ENCODE results near the gene MARCHF3.
A peak's percentile ranks its signal among the peaks of the same experiment; 100 is the strongest.

Gene MARCHF3

DNA sequence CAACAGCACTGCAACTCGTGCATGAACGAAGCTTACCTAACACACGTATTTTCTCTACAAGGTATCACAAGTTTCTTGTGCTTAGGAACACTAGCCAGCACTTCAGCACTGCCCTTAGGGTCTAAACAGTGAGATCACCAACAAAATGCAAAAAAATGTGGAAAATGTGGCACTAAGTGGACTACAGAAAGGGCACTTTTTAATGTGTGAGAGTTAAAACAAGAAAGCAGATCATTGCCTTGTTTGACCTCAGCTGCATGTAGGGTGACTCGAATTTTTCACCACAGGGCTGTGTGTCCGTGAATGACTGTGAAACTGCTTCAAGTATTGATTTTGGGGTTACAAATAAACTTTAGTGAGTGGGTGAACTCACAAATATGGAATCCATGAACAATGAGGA, 90.5 kb downstream of the MARCHF3 start:
- peak; percentile 30; the same call in 1 of the 3 replicates for ATAC-seq
- TF ChIP-seq ZNF70 (CRISPR knock-in tag; IDR thresholded peaks at IDR 0.05) (no peak), ARNTL (CRISPR knock-in tag; IDR thresholded peaks at IDR 0.05; ENCODE audit: borderline replicate concordance, low read depth) (no peak), ZFP30 (CRISPR knock-in tag; IDR thresholded peaks at IDR 0.05) (no peak), ISL1 (CRISPR knock-in tag; IDR thresholded peaks at IDR 0.05) (no peak), ZC3H10 (CRISPR knock-in tag; IDR thresholded peaks at IDR 0.05) (no peak), BACH2 (CRISPR knock-in tag; IDR thresholded peaks at IDR 0.05; ENCODE audit: borderline replicate concordance) (no peak), ESRRG (CRISPR knock-in tag; IDR thresholded peaks at IDR 0.05) (no peak)
- TF ChIP-seq, protein P1, sequence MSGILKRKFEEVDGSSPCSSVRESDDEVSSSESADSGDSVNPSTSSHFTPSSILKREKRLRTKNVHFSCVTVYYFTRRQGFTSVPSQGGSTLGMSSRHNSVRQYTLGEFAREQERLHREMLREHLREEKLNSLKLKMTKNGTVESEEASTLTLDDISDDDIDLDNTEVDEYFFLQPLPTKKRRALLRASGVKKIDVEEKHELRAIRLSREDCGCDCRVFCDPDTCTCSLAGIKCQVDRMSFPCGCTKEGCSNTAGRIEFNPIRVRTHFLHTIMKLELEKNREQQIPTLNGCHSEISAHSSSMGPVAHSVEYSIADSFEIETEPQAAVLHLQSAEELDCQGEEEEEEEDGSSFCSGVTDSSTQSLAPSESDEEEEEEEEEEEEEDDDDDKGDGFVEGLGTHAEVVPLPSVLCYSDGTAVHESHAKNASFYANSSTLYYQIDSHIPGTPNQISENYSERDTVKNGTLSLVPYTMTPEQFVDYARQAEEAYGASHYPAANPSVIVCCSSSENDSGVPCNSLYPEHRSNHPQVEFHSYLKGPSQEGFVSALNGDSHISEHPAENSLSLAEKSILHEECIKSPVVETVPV (CRISPR knock-in tag; IDR thresholded peaks at IDR 0.05) = no peak
- TF ChIP-seq, protein P2, sequence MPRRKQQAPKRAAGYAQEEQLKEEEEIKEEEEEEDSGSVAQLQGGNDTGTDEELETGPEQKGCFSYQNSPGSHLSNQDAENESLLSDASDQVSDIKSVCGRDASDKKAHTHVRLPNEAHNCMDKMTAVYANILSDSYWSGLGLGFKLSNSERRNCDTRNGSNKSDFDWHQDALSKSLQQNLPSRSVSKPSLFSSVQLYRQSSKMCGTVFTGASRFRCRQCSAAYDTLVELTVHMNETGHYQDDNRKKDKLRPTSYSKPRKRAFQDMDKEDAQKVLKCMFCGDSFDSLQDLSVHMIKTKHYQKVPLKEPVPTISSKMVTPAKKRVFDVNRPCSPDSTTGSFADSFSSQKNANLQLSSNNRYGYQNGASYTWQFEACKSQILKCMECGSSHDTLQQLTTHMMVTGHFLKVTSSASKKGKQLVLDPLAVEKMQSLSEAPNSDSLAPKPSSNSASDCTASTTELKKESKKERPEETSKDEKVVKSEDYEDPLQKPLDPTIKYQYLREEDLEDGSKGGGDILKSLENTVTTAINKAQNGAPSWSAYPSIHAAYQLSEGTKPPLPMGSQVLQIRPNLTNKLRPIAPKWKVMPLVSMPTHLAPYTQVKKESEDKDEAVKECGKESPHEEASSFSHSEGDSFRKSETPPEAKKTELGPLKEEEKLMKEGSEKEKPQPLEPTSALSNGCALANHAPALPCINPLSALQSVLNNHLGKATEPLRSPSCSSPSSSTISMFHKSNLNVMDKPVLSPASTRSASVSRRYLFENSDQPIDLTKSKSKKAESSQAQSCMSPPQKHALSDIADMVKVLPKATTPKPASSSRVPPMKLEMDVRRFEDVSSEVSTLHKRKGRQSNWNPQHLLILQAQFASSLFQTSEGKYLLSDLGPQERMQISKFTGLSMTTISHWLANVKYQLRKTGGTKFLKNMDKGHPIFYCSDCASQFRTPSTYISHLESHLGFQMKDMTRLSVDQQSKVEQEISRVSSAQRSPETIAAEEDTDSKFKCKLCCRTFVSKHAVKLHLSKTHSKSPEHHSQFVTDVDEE (CRISPR knock-in tag; IDR thresholded peaks at IDR 0.05) = no peak
- TF ChIP-seq, protein P3, sequence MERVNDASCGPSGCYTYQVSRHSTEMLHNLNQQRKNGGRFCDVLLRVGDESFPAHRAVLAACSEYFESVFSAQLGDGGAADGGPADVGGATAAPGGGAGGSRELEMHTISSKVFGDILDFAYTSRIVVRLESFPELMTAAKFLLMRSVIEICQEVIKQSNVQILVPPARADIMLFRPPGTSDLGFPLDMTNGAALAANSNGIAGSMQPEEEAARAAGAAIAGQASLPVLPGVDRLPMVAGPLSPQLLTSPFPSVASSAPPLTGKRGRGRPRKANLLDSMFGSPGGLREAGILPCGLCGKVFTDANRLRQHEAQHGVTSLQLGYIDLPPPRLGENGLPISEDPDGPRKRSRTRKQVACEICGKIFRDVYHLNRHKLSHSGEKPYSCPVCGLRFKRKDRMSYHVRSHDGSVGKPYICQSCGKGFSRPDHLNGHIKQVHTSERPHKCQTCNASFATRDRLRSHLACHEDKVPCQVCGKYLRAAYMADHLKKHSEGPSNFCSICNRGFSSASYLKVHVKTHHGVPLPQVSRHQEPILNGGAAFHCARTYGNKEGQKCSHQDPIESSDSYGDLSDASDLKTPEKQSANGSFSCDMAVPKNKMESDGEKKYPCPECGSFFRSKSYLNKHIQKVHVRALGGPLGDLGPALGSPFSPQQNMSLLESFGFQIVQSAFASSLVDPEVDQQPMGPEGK (CRISPR knock-in tag; IDR thresholded peaks at IDR 0.05; ENCODE audit: borderline replicate concordance) = no peak
- TF ChIP-seq, protein P4, sequence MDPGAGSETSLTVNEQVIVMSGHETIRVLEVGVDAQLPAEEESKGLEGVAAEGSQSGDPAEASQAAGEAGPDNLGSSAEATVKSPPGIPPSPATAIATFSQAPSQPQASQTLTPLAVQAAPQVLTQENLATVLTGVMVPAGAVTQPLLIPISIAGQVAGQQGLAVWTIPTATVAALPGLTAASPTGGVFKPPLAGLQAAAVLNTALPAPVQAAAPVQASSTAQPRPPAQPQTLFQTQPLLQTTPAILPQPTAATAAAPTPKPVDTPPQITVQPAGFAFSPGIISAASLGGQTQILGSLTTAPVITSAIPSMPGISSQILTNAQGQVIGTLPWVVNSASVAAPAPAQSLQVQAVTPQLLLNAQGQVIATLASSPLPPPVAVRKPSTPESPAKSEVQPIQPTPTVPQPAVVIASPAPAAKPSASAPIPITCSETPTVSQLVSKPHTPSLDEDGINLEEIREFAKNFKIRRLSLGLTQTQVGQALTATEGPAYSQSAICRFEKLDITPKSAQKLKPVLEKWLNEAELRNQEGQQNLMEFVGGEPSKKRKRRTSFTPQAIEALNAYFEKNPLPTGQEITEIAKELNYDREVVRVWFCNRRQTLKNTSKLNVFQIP (CRISPR knock-in tag; IDR thresholded peaks at IDR 0.05; ENCODE audit: borderline replicate concordance, low read depth) = no peak

DNA sequence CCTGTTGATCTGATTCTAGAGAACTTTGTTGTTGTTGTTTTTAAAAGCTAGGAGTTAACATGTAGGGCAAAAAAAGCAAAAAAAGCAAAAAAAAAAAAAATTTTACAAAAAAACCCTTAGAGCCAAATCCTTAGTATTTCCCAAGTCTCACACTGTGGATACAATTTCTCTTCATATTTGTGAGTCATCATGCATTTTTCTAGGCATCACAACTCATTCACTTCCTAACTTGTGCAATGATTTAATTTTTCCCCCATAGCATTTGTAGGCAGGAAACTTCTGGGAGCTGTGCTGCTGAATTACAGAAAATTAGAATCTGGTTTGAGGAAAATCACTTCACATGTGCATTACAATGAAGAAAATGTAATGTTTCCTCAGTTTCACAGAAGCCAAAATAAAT, 91.9 kb downstream of the MARCHF3 start:
- TF ChIP-seq ZNF565 (CRISPR knock-in tag; conservative IDR thresholded peaks at IDR 0.05; ENCODE audit: low read depth) (no peak), ISL1 (CRISPR knock-in tag; IDR thresholded peaks at IDR 0.05) (no peak; the same call in 1 of the 2 replicates)
- ATAC-seq = peak; percentile 90

DNA sequence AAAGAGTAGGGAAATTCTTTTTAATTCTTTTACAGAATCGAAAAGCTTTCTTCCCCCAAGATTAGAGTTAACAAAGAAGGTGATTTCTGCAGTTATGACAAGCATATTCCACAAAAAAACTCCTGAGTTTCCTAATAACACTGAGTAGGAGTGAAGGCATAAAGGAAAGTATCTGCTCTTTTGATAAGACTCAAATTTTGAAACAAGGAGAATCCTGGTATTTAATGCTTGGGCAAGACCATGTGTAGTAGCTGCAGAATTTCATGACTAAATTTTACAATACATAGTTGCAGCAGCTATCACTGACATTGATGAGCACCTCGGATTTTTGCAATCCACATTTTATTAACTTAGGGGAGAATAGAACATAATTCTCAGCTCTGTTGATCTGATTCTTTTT, 92.6 kb downstream of the MARCHF3 start:
- no peak for ATAC-seq
- TF ChIP-seq CSDC2 (CRISPR knock-in tag; IDR thresholded peaks at IDR 0.05) = no peak

DNA sequence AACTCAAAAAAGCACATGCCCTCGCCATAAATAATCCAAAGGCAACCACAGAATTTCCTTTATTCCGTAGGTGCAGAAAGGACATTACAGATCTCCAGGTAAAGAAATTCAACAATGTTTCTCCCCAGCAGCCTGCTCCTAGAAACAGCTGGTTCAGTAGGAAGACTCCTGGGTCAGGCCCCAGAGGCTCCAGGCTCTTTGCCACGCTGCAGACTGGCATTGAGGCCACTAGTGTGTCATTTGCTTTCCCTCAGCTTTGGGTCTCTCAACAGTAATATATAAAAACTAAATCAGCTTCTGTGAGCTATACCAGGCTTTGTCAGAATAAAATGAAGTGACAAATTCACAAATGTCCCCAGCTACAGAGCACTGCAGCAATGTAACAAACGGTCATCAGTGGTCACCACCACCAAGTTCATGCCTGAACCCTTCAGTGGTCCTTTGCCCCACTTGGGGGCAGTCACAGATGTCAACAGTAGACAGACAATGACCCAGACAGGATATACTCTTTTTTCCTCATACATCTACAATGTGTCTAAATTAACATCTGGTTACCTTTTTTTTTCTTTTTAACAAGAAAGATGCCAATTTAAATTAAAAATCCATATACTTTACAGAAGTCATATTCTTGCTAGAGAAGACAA, 93.5 kb downstream of the MARCHF3 start:
- no peak for TF ChIP-seq TCF4 (CRISPR knock-in tag; IDR thresholded peaks at IDR 0.05; ENCODE audit: borderline replicate concordance)
- no peak for ATAC-seq

DNA sequence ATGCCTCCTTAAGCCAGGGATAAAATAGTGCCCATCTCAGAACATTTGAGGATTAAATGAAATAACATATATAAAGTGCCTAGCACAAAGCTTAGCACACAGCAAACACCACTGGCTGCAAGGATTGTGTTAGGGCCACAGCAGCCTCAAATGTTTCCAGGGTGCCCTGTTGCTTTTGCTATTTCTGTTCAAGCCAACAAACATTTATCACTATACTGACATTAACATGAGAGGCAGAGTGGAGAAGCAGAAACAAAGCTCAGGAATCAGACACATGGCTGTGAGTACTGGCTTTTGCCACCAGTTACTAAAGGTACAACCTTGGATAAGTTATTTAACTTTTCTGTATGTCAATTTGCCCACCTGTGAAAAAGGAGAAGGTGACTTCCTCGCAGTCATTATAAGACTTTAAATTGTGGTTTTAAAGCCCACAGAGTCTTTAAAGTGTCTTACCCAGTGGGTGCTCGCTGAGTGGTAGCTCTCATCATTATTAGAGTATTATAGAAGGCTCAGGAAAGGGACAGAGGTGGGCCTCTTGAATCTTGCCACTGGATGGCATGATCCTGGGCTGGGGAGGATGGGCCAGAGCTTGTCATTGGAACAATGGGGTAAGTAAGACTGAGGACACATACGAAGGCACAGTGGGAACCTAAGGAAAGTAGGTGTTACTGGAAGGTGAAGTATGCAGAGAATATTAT, 98.2 kb downstream of the MARCHF3 start:
- TF ChIP-seq ARNTL (CRISPR knock-in tag; IDR thresholded peaks at IDR 0.05; ENCODE audit: borderline replicate concordance, low read depth) = no peak
- ATAC-seq = no peak

DNA sequence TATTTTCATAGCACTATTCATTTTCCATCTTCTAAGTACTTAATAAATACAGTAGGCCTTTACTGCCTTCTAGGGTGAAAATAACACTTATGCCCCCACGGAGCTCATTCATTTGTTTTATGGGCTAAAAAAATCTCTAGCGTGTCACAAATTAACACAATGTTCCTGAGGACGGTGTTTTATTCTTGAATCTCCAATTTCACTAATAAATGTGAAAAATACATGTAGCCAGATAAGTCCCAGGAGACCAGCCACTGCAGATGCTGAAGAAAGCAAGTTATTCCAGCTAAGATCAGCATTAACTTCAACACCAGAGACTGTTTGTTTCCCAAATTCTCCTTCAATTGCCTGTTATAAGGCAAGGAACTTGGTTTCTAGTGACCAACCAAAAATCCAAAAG, 102.3 kb downstream of the MARCHF3 start:
- no peak for TF ChIP-seq ISL1 (CRISPR knock-in tag; IDR thresholded peaks at IDR 0.05)
- no peak for ATAC-seq
